ENCODE results near the gene RANBP3L. TPM values are rescaled to one million over a fixed set of nuclear protein-coding genes. Genes with fewer than 3 reads are reported as not detected.

Gene RANBP3L
- total RNA-seq, 1 experiment from 2014 or later, result not detected

- Histone ChIP-seq H3K27ac (ENCODE audit: insufficient read length, low read depth, low read length) (no peak overlapping the region), H3K4ac (ENCODE audit: low read depth, low read length) (no peak overlapping the region), H3K18ac (ENCODE audit: insufficient read length, low read depth, low read length) (no peak overlapping the region)
Observed at GRCh38 chr5:36208786-36209185, 92.9 kb downstream of the RANBP3L start.

More at GRCh38 chr5:36208786-36209185, 92.9 kb downstream of the RANBP3L start:
- H3K9me3 ChIP-seq (ENCODE audit: control insufficient read depth, low read depth, low read length), result no peaks in the 10 kb centered on the region
- H2BK15ac ChIP-seq (ENCODE audit: low read depth, low read length), result no peak overlapping the region
- H3K27ac Mint-ChIP-seq, result no peak overlapping the region
- no peak overlapping the region for H3K4me2 ChIP-seq (ENCODE audit: insufficient read depth, insufficient read length, low read length)
- no peak overlapping the region for H2AK5ac ChIP-seq (ENCODE audit: insufficient read length, low read length)
- no peak overlapping the region for H4K8ac ChIP-seq (replicated peaks; ENCODE audit: insufficient read length, low read depth, low read length)
- H3K23ac ChIP-seq (ENCODE audit: insufficient read length, low read depth, low read length), result no peak overlapping the region
- H4K5ac ChIP-seq (ENCODE audit: insufficient read length, low read depth, low read length), result no peak overlapping the region
- H3K36me3 Mint-ChIP-seq (ENCODE audit: insufficient read depth in 1 of 3, low read depth in 3 of 3), result peaks cover 0 to 9% (median 7%) of the 10 kb centered on the region in 3 experiments; a peak in 5 of 7 replicates
- no peaks in the 10 kb centered on the region for H3K9me3 Mint-ChIP-seq
- H3K14ac ChIP-seq (ENCODE audit: insufficient read depth, low read length), result no peak overlapping the region
- no peak for DNase-seq
- no peak overlapping the region for H2BK5ac ChIP-seq (ENCODE audit: insufficient read length, low read length)
- no peaks in the 10 kb centered on the region for H3K23me2 ChIP-seq (ENCODE audit: insufficient read length, low read depth, low read length, poor library complexity, severe bottlenecking)
- H3K4me1 Mint-ChIP-seq, result no peaks in the 10 kb centered on the region
- H4K20me1 ChIP-seq (ENCODE audit: control insufficient read depth, insufficient read depth, insufficient read length), result no peaks in the 10 kb centered on the region
- no CpG with 5 or more reads among the region's 2 CpGs for WGBS (ENCODE audit: extremely low coverage, insufficient read length, low lambda C conversion rate)
- H3K4me3 Mint-ChIP-seq, result no peak overlapping the region
- H3T11ph ChIP-seq (ENCODE audit: low read length), result no peak overlapping the region
- no peak overlapping the region for H2AFZ ChIP-seq (ENCODE audit: low read length)
- no peak overlapping the region for H2BK20ac ChIP-seq (ENCODE audit: low read depth, low read length, poor library complexity, severe bottlenecking)
- H3K27me3 ChIP-seq (ENCODE audit: insufficient read depth, low read length), result no peaks in the 10 kb centered on the region
- no peaks in the 10 kb centered on the region for H3K27me3 Mint-ChIP-seq (ENCODE audit: low read depth)
- H2BK12ac ChIP-seq (ENCODE audit: insufficient read length, low read depth, low read length), result no peak overlapping the region
- H3K9ac ChIP-seq (ENCODE audit: extremely low read depth, insufficient read length, low read length), result no peak overlapping the region
- H3K79me2 ChIP-seq (ENCODE audit: insufficient read depth, low read length), result no peaks in the 10 kb centered on the region
- H4K91ac ChIP-seq (ENCODE audit: insufficient read length, low read depth, low read length), result no peak overlapping the region
- no peak for TF ChIP-seq CTCF (conservative IDR thresholded peaks at IDR 0.05)
- H3K56ac ChIP-seq (ENCODE audit: insufficient read length, low read depth, low read length), result no peak overlapping the region
- H2BK120ac ChIP-seq (ENCODE audit: low read depth, low read length, poor library complexity, severe bottlenecking), result no peak overlapping the region
- H3K79me1 ChIP-seq (ENCODE audit: insufficient read depth, low read depth, low read length, poor library complexity, severe bottlenecking), result no peaks in the 10 kb centered on the region
- H3K4me1 ChIP-seq (ENCODE audit: insufficient read depth, low read length), result no peaks in the 10 kb centered on the region
